Keratinocyte (primary cell): Measurements from ENCODE around the gene TUBA1A.

Source experiments
- CTCF ChIP-seq, 3 experiments: IDR thresholded peaks in 1 of 3; conservative IDR thresholded peaks in 1 of 3; optimal IDR thresholded peaks in 1 of 3; 2 replicates in 2 of 3; 3 replicates in 1 of 3; pipeline versions ENCODE3 to v1.5.1; 2011; ENCODE audit warnings: low read length in 3 of 3, mild to moderate bottlenecking in 3 of 3, moderate library complexity in 2 of 3, control low read depth in 1 of 3, inconsistent platforms in 1 of 3; ENCODE audit not compliant: insufficient read depth in 2 of 3; ENCODE audit errors: extremely low read depth in 1 of 3
- EZH2 ChIP-seq: IDR thresholded peaks from one replicate; pipeline ENCODE4 v1.6.1; 2012; ENCODE audit warnings: inconsistent platforms, mild to moderate bottlenecking, low read length, moderate library complexity

DNA sequence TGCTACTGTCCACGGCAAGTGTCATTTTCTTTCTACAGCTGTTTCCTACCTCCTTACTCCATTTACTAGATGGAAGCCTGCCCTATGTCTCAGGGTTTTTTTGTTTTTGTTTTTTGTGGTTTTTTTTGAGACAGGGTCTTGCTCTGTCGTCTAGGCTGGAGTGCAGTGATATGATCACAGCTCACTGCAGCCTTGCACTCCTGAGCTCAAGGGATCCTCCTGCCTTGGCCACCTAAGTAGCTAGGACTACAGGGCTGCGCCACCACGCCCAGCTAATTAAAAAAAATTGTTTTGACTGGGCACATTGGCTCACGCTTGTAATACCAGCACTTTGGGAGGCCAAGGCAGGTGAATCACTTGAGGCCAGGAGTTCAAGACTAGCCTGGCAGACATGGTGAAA, 14.7 kb downstream of the TUBA1A start:
- TF ChIP-seq CTCF (optimal IDR thresholded peaks at IDR 0.05 in 1 of 3, IDR thresholded peaks at IDR 0.05 in 1 of 3, conservative IDR thresholded peaks at IDR 0.05 in 1 of 3; ENCODE audit: extremely low read depth in 1 of 3, insufficient read depth in 2 of 3, low read length in 3 of 3) (no peak), EZH2 (no peak)
